Measurements from ENCODE around the gene ADAMTS9.

DNA sequence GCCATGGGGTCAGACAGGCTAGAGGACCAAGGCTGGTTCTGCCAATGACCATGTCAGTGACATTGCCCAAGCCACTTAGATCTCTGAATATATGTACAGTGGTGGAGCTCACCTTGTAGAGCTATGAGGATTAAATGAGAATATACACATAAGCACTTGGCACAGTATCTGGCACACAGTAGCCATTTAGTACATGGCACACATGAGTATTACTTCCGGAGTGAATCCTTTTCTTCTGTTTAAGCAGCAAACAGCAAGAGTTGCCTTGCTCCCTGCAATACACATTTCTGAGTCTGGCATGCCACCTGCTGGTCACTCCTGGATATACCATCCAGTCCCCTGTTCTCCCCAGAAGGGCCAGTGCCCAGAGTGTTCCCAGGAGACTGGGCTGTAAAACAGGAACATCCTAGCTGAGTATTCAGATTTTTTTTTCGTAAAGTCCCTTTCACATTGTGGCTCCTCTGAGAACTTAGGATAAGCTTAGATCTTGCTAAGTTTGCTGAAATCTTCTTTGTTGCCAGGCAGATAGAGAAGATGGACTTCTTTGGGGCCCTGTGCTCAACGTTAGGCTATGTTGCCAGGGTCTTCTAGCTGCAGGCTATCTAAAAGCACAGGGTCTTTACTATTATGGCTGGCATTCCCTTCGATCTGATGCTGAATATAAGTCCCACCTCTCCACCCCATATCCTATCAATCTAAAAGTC, 203.4 kb downstream of the ADAMTS9 start:
- no peak for TF ChIP-seq EZH2 (IDR thresholded peaks at IDR 0.05; ENCODE audit: borderline replicate concordance, low read depth, low read length)
- TF ChIP-seq, protein P1, sequence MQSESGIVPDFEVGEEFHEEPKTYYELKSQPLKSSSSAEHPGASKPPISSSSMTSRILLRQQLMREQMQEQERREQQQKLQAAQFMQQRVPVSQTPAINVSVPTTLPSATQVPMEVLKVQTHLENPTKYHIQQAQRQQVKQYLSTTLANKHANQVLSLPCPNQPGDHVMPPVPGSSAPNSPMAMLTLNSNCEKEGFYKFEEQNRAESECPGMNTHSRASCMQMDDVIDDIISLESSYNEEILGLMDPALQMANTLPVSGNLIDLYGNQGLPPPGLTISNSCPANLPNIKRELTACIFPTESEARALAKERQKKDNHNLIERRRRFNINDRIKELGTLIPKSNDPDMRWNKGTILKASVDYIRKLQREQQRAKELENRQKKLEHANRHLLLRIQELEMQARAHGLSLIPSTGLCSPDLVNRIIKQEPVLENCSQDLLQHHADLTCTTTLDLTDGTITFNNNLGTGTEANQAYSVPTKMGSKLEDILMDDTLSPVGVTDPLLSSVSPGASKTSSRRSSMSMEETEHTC (IDR thresholded peaks at IDR 0.05), result no peak

Data from K562 (cell line).